SK-N-MC (cell line): ENCODE measurements around the gene PSMD11.

Source experiments
- DNase-seq: peaks from one replicate; pipeline ENCODE4 v3.0.0-alpha.2; 2011; ENCODE audit warnings: low read depth, low spot score
- H3K27ac ChIP-seq: fragments of 200-600 bp; sonication (generic); 2 replicates; pipeline ENCODE4 v1.5.1; 2016; ENCODE audit warnings: mixed run types
- H3K36me3 ChIP-seq: fragments of 200-600 bp; sonication (generic); 2 replicates; pipeline ENCODE4 v1.6.1; 2017; ENCODE audit warnings: antibody characterized with exemption, low read length, mixed read lengths; ENCODE audit not compliant: insufficient read depth
- H3K4me3 ChIP-seq: fragments of 200-600 bp; sonication (generic); 2 replicates; pipeline ENCODE4 v1.5.1; 2016
- H3K9ac ChIP-seq: fragments of 200-600 bp; sonication (generic); 2 replicates; pipeline ENCODE4 v1.8.0; 2017; ENCODE audit warnings: mixed run types, mixed read lengths; ENCODE audit not compliant: insufficient read length
- H3K9me3 ChIP-seq: fragments of 200-600 bp; sonication (generic); 2 replicates; pipeline ENCODE4 v1.6.1; 2017; ENCODE audit warnings: low read depth, mild to moderate bottlenecking, antibody characterized with exemption, low read length, moderate library complexity, mixed read lengths
- EZH2 ChIP-seq: fragments of 200-600 bp; sonication (generic); IDR thresholded peaks from one replicate; pipeline ENCODE4 v1.6.1; 2017; ENCODE audit warnings: antibody characterized with exemption
- FOXP2 ChIP-seq: optimal IDR thresholded peaks from 2 replicates; pipeline ENCODE3; 2011; ENCODE audit warnings: mild to moderate bottlenecking, moderate library complexity; ENCODE audit not compliant: insufficient read depth; ENCODE audit errors: extremely low read length, control extremely low read depth
- POLR2AphosphoS5 ChIP-seq: IDR thresholded peaks from 2 replicates; pipeline ENCODE4 v1.6.1; 2012; ENCODE audit warnings: mild to moderate bottlenecking, low read depth, low read length, borderline replicate concordance

The PSMD11 gene

GRCh38 chr17:32504166-32504990, 60.1 kb downstream of the PSMD11 start:
- no peak for DNase-seq
- Histone ChIP-seq H3K4me3 (no peak overlapping the region), H3K9ac (no peak overlapping the region), H3K27ac (no peak overlapping the region), H3K9me3 (no peaks in the 10 kb centered on the region), H3K36me3 (no peaks in the 10 kb centered on the region)
- TF ChIP-seq POLR2AphosphoS5 (no peak), EZH2 (no peak), FOXP2 (no peak)

GRCh38 chr17:32508926-32509325, 64.6 kb downstream of the PSMD11 start:
- Histone ChIP-seq H3K27ac (no peak overlapping the region), H3K9me3 (no peaks in the 10 kb centered on the region), H3K36me3 (no peaks in the 10 kb centered on the region), H3K9ac (no peak overlapping the region), H3K4me3 (no peak overlapping the region)
- no peak for DNase-seq
- TF ChIP-seq POLR2AphosphoS5 (no peak), FOXP2 (no peak), EZH2 (no peak)

- Histone ChIP-seq H3K9ac (no peak overlapping the region), H3K27ac (no peak overlapping the region), H3K9me3 (no peaks in the 10 kb centered on the region), H3K4me3 (no peak overlapping the region), H3K36me3 (no peaks in the 10 kb centered on the region)
- no peak for DNase-seq
- TF ChIP-seq EZH2: no peak
- TF ChIP-seq FOXP2: no peak
- no peak for TF ChIP-seq POLR2AphosphoS5
These were observed 66.2 kb downstream of the PSMD11 start for GRCh38 chr17:32510466-32510865.

- Histone ChIP-seq H3K27ac (no peak overlapping the region), H3K4me3 (no peak overlapping the region), H3K9me3 (no peaks in the 10 kb centered on the region), H3K9ac (no peak overlapping the region), H3K36me3 (no peaks in the 10 kb centered on the region)
- no peak for DNase-seq
- TF ChIP-seq FOXP2 (no peak), EZH2 (no peak), POLR2AphosphoS5 (no peak)
These were observed 68.0 kb downstream of the PSMD11 start for GRCh38 chr17:32512328-32512727.

- Histone ChIP-seq H3K9me3 (no peaks in the 10 kb centered on the region), H3K36me3 (no peaks in the 10 kb centered on the region), H3K9ac (no peak overlapping the region), H3K27ac (no peak overlapping the region), H3K4me3 (no peak overlapping the region)
- no peak for TF ChIP-seq FOXP2
- no peak for TF ChIP-seq EZH2
- TF ChIP-seq POLR2AphosphoS5: no peak
- DNase-seq: no peak
These were observed 69.3 kb downstream of the PSMD11 start for GRCh38 chr17:32513579-32513978.

- no peak overlapping the region for H3K9ac ChIP-seq
- H3K4me3 ChIP-seq: no peak overlapping the region
- TF ChIP-seq FOXP2 (no peak), POLR2AphosphoS5 (no peak), EZH2 (no peak)
- no peaks in the 10 kb centered on the region for H3K36me3 ChIP-seq
- no peak for DNase-seq
- H3K27ac ChIP-seq: no peak overlapping the region
- H3K9me3 ChIP-seq: no peaks in the 10 kb centered on the region
These were observed 70.3 kb downstream of the PSMD11 start for GRCh38 chr17:32514606-32515005.

GRCh38 chr17:32515677-32516383, 71.5 kb downstream of the PSMD11 start:
- DNase-seq: no peak
- no peak overlapping the region for H3K27ac ChIP-seq
- H3K4me3 ChIP-seq: no peak overlapping the region

GRCh38 chr17:32516450-32516849, 72.1 kb downstream of the PSMD11 start:
- no peaks in the 10 kb centered on the region for H3K36me3 ChIP-seq
- no peak overlapping the region for H3K27ac ChIP-seq
- H3K9me3 ChIP-seq: no peaks in the 10 kb centered on the region
- DNase-seq: no peak
- H3K9ac ChIP-seq: no peak overlapping the region
- TF ChIP-seq EZH2: no peak
- H3K4me3 ChIP-seq: no peak overlapping the region

More at GRCh38 chr17:32515677-32516383, 71.5 kb downstream of the PSMD11 start:
- Histone ChIP-seq H3K36me3 (no peaks in the 10 kb centered on the region), H3K9me3 (no peaks in the 10 kb centered on the region), H3K9ac (no peak overlapping the region)
- no peak for TF ChIP-seq EZH2
- TF ChIP-seq POLR2AphosphoS5: no peak
- TF ChIP-seq FOXP2: no peak

- no peak for DNase-seq
- no peak overlapping the region for H3K9ac ChIP-seq
These were observed 72.8 kb downstream of the PSMD11 start for GRCh38 chr17:32516940-32517701.

More at GRCh38 chr17:32516940-32517701, 72.8 kb downstream of the PSMD11 start:
- TF ChIP-seq EZH2: no peak
- no peak for TF ChIP-seq POLR2AphosphoS5
- TF ChIP-seq FOXP2: no peak
- no peak overlapping the region for H3K27ac ChIP-seq
- H3K36me3 ChIP-seq: no peaks in the 10 kb centered on the region
- no peak overlapping the region for H3K4me3 ChIP-seq
- no peaks in the 10 kb centered on the region for H3K9me3 ChIP-seq
